ENCODE data around the gene HILPDA. TPM values are rescaled to one million over a fixed set of nuclear protein-coding genes. Genes with fewer than 3 reads are reported as not detected.

The HILPDA gene
- total and polyA plus RNA-seq, 2 experiments from 2014 or later = 38.5 to 57.5 TPM

DNA sequence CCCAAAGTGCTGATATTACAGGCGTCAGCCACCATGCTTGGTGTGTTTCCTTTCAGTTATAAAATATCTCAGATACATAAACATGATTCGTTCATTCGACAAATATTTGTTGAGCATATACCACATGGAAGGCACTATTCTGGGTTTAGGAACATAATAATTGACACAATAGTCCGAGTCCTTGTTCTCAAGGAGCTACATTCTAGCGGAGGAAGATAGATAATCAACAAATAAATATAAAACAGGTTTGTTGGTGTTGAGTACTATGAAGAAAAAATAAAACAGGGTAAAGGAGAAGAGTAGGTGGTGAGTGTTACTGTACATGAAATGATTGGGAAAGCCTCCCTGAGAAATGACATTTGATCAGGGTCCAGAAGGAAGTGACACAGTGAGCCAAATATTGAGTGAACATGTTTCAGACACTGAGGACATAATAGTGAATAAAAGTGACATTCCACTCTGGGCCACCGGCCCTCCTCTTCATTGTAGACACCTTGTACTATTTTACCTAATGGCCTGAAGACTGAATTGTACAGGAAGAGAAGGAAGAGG is 6.9 kb upstream of the HILPDA start (continued):
- TF ChIP-seq, protein P1, sequence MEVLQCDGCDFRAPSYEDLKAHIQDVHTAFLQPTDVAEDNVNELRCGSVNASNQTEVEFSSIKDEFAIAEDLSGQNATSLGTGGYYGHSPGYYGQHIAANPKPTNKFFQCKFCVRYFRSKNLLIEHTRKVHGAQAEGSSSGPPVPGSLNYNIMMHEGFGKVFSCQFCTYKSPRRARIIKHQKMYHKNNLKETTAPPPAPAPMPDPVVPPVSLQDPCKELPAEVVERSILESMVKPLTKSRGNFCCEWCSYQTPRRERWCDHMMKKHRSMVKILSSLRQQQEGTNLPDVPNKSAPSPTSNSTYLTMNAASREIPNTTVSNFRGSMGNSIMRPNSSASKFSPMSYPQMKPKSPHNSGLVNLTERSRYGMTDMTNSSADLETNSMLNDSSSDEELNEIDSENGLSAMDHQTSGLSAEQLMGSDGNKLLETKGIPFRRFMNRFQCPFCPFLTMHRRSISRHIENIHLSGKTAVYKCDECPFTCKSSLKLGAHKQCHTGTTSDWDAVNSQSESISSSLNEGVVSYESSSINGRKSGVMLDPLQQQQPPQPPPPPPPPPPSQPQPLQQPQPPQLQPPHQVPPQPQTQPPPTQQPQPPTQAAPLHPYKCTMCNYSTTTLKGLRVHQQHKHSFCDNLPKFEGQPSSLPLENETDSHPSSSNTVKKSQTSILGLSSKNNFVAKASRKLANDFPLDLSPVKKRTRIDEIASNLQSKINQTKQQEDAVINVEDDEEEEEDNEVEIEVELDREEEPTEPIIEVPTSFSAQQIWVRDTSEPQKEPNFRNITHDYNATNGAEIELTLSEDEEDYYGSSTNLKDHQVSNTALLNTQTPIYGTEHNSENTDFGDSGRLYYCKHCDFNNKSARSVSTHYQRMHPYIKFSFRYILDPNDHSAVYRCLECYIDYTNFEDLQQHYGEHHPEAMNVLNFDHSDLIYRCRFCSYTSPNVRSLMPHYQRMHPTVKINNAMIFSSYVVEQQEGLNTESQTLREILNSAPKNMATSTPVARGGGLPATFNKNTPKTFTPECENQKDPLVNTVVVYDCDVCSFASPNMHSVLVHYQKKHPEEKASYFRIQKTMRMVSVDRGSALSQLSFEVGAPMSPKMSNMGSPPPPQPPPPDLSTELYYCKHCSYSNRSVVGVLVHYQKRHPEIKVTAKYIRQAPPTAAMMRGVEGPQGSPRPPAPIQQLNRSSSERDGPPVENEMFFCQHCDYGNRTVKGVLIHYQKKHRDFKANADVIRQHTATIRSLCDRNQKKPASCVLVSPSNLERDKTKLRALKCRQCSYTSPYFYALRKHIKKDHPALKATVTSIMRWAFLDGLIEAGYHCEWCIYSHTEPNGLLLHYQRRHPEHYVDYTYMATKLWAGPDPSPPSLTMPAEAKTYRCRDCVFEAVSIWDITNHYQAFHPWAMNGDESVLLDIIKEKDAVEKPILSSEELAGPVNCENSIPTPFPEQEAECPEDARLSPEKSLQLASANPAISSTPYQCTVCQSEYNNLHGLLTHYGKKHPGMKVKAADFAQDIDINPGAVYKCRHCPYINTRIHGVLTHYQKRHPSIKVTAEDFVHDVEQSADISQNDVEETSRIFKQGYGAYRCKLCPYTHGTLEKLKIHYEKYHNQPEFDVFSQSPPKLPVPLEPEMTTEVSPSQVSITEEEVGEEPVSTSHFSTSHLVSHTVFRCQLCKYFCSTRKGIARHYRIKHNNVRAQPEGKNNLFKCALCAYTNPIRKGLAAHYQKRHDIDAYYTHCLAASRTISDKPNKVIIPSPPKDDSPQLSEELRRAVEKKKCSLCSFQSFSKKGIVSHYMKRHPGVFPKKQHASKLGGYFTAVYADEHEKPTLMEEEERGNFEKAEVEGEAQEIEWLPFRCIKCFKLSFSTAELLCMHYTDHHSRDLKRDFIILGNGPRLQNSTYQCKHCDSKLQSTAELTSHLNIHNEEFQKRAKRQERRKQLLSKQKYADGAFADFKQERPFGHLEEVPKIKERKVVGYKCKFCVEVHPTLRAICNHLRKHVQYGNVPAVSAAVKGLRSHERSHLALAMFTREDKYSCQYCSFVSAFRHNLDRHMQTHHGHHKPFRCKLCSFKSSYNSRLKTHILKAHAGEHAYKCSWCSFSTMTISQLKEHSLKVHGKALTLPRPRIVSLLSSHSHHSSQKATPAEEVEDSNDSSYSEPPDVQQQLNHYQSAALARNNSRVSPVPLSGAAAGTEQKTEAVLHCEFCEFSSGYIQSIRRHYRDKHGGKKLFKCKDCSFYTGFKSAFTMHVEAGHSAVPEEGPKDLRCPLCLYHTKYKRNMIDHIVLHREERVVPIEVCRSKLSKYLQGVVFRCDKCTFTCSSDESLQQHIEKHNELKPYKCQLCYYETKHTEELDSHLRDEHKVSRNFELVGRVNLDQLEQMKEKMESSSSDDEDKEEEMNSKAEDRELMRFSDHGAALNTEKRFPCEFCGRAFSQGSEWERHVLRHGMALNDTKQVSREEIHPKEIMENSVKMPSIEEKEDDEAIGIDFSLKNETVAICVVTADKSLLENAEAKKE (CRISPR knock-in tag; IDR thresholded peaks at IDR 0.05) = no peak
- TF ChIP-seq POLR2AphosphoS5 (IDR thresholded peaks at IDR 0.05; ENCODE audit: low read depth) (no peak), NANOG (IDR thresholded peaks at IDR 0.05; ENCODE audit: borderline replicate concordance) (no peak), EZH2 (IDR thresholded peaks at IDR 0.05; ENCODE audit: low read depth, unreplicated experiment) (no peak), JUNB (IDR thresholded peaks at IDR 0.05; ENCODE audit: unreplicated experiment) (no peak)

- H4K20me1 ChIP-seq (replicated peaks; ENCODE audit: insufficient read depth) = no peaks in the 10 kb centered on the region
- H3K4me2 ChIP-seq = no peak overlapping the region
- H3K4me1 Mint-ChIP-seq = peaks cover 28% of the 10 kb centered on the region
- H3K36me3 Mint-ChIP-seq (ENCODE audit: low read depth) = no peaks in the 10 kb centered on the region
- H3K79me2 ChIP-seq (replicated peaks; ENCODE audit: insufficient read depth) = no peaks in the 10 kb centered on the region
- no peak overlapping the region for H2AFZ ChIP-seq
- peaks cover 13% of the 10 kb centered on the region for H3K27me3 Mint-ChIP-seq (ENCODE audit: insufficient read depth, low read depth, poor library complexity)
- DNase-seq (ENCODE audit: low spot score) (no peak), ATAC-seq (no peak)
- H3K36me3 ChIP-seq (ENCODE audit: insufficient read depth) = no peaks in the 10 kb centered on the region
- H3K4me1 ChIP-seq (ENCODE audit: insufficient read depth) = peaks cover 20% of the 10 kb centered on the region
- no peak overlapping the region for H3K4me3 Mint-ChIP-seq
- H3K9me2 ChIP-seq (ENCODE audit: insufficient read depth) = no peaks in the 10 kb centered on the region
- no peak overlapping the region for H3K4me3 ChIP-seq
- H3K27ac ChIP-seq (ENCODE audit: low read depth) = no peak overlapping the region
- H3F3A ChIP-seq (replicated peaks; ENCODE audit: low read depth) = peaks cover 7% of the 10 kb centered on the region; the same call in 1 of the 2 replicates
- H3K9me3 Mint-ChIP-seq = no peaks in the 10 kb centered on the region
- H3K27ac Mint-ChIP-seq = no peak overlapping the region
- peaks cover 6% of the 10 kb centered on the region for H3K27me3 ChIP-seq (ENCODE audit: insufficient read depth)
- no peak for TF ChIP-seq ETS1 (IDR thresholded peaks at IDR 0.05)
- TF ChIP-seq, protein P1 (CRISPR knock-in tag; IDR thresholded peaks at IDR 0.05) = no peak
- no peak for TF ChIP-seq CREB1 (CRISPR knock-in tag; IDR thresholded peaks at IDR 0.05; ENCODE audit: low read depth)
Measured at GRCh38 chr7:128450409-128450808, 5.3 kb upstream of the HILPDA start.
